Bone marrow (tissue), 2 donors: ENCODE results near the gene PAQR9.
"Not testable (repeated sequence)": the region's sequence is repeated elsewhere in the genome, so short reads cannot be mapped to it uniquely, and the experiment has no call there.

Experiments used
- DNase-seq, 2 donors: peaks; one replicate each; lab custom pipeline; 2025; lab: John Stamatoyannopoulos, UW

The PAQR9 gene

GRCh38 chr3:142963516-142964448, at the start of gene PAQR9:
TSS of gene PAQR9 (minus strand) at chr3:142963674. CDS start at chr3:142963336, 338 bp downstream.
- no peak for DNase-seq

- no peak for DNase-seq
Observed at GRCh38 chr3:143011705-143012104, 48.2 kb upstream of the PAQR9 start.

- DNase-seq = no peak
Observed at GRCh38 chr3:143010024-143010423, 46.5 kb upstream of the PAQR9 start.

GRCh38 chr3:143004823-143005222, 41.3 kb upstream of the PAQR9 start:
- no peak for DNase-seq

GRCh38 chr3:143002727-143003126, 39.3 kb upstream of the PAQR9 start:
- no peak for DNase-seq

GRCh38 chr3:143002083-143002712, 38.7 kb upstream of the PAQR9 start:
- no peak for DNase-seq

- DNase-seq = peak; percentile 84 to 96
Observed at GRCh38 chr3:143001369-143002082, 38.1 kb upstream of the PAQR9 start, which contains the start of gene U2SURP. TSS of gene U2SURP (plus strand) at chr3:143001570. CDS start at chr3:143001629, 59 bp downstream.

GRCh38 chr3:143001034-143001368, 37.5 kb upstream of the PAQR9 start:
- peak in 1 of 2 donors; percentile 96 for DNase-seq

- DNase-seq = no peak
Observed at GRCh38 chr3:143000528-143000927, 37.1 kb upstream of the PAQR9 start.

- DNase-seq = no peak
Observed at GRCh38 chr3:142999881-143000280, 36.4 kb upstream of the PAQR9 start.

GRCh38 chr3:142998439-142998838, 35.0 kb upstream of the PAQR9 start:
- no peak for DNase-seq

- no peak for DNase-seq
Observed at GRCh38 chr3:142997330-142997729, 33.9 kb upstream of the PAQR9 start.

GRCh38 chr3:142993958-142994442, 30.5 kb upstream of the PAQR9 start:
- DNase-seq = peak; percentile 5 to 44

- DNase-seq = no peak
Observed at GRCh38 chr3:142992323-142992722, 28.8 kb upstream of the PAQR9 start.

- no peak for DNase-seq
Observed at GRCh38 chr3:142990721-142991120, 27.2 kb upstream of the PAQR9 start.

- DNase-seq = not testable (repeated sequence)
Observed at GRCh38 chr3:142988826-142989225, 25.4 kb upstream of the PAQR9 start.

- not testable (repeated sequence) for DNase-seq
Observed at GRCh38 chr3:142988221-142988620, 24.7 kb upstream of the PAQR9 start.

GRCh38 chr3:142987707-142988106, 24.2 kb upstream of the PAQR9 start:
- no peak for DNase-seq

- DNase-seq = peak in 1 of 2 donors; percentile 27
Observed at GRCh38 chr3:142987080-142987700, 23.7 kb upstream of the PAQR9 start.

GRCh38 chr3:142984255-142984654, 20.8 kb upstream of the PAQR9 start:
- DNase-seq = no peak

- DNase-seq = no peak
Observed at GRCh38 chr3:142983318-142983717, 19.8 kb upstream of the PAQR9 start.
